ENCODE measurements around the gene CFAP20DC. TPM values are rescaled to one million over a fixed set of nuclear protein-coding genes. Genes with fewer than 3 reads are reported as not detected.

CFAP20DC gene
- total and polyA plus RNA-seq, 7 donors: 0.03 TPM; not detected in 4

- intact Hi-C loops (cut with DNase I): no loop called here
- DNase-seq (no peak), ATAC-seq (no peak)
- Histone ChIP-seq H3K4me3 (no peak overlapping the region), H3K27me3 (ENCODE audit: insufficient read depth in 3 of 3, low read length in 2 of 3) (peaks cover 0 to 2% (median 0%) of the 10 kb centered on the region in 3 donors), H3K9me3 (no peaks in the 10 kb centered on the region), H3K4me1 (no peaks in the 10 kb centered on the region), H3K27ac (no peak overlapping the region), H3K36me3 (ENCODE audit: insufficient read depth in 1 of 2, low read depth in 1 of 2) (no peaks in the 10 kb centered on the region)
- WGBS, 3 donors: 42 to 53% (median 52%) methylated on average over 6 of the region's 6 CpGs
- no peak for TF ChIP-seq CTCF (IDR thresholded peaks at IDR 0.05)
These were observed 248.3 kb downstream of the CFAP20DC start for GRCh38 chr3:58801541-58801940.

- no peaks in the 10 kb centered on the region for H3K9me3 ChIP-seq
- DNase-seq (no peak), ATAC-seq (no peak)
- intact Hi-C loops (cut with DNase I): no loop called here
- TF ChIP-seq CTCF (IDR thresholded peaks at IDR 0.05): no peak
- H3K27ac ChIP-seq: no peak overlapping the region
- H3K4me3 ChIP-seq: no peak overlapping the region
- no peaks in the 10 kb centered on the region for H3K4me1 ChIP-seq
- WGBS, 3 donors: 44 to 48% (median 46%) methylated on average over 3 of the region's 3 CpGs
- H3K36me3 ChIP-seq (ENCODE audit: insufficient read depth in 1 of 2, low read depth in 1 of 2): no peaks in the 10 kb centered on the region
- H3K27me3 ChIP-seq (ENCODE audit: insufficient read depth in 3 of 3, low read length in 2 of 3): peaks cover 0 to 2% (median 0%) of the 10 kb centered on the region in 3 donors
These were observed 248.9 kb downstream of the CFAP20DC start for GRCh38 chr3:58800940-58801339.

- H3K36me3 ChIP-seq (ENCODE audit: insufficient read depth in 1 of 2, low read depth in 1 of 2): no peaks in the 10 kb centered on the region
- no peaks in the 10 kb centered on the region for H3K4me1 ChIP-seq
- DNase-seq (no peak), ATAC-seq (no peak)
- H3K4me3 ChIP-seq: no peak overlapping the region
- H3K27me3 ChIP-seq (ENCODE audit: insufficient read depth in 3 of 3, low read length in 2 of 3): peaks cover 0 to 2% (median 0%) of the 10 kb centered on the region in 3 donors
- no peak for TF ChIP-seq CTCF (IDR thresholded peaks at IDR 0.05)
- H3K9me3 ChIP-seq: no peaks in the 10 kb centered on the region
- no peak overlapping the region for H3K27ac ChIP-seq
- intact Hi-C loops (cut with DNase I): no loop called here
- WGBS, 3 donors: 72 to 89% (median 77%) methylated on average over 2 of the region's 2 CpGs
These were observed 249.8 kb downstream of the CFAP20DC start for GRCh38 chr3:58800032-58800431.

GRCh38 chr3:58799271-58799670 is 250.6 kb downstream of the CFAP20DC start:
- no peak for ATAC-seq
- H3K9me3 ChIP-seq: no peaks in the 10 kb centered on the region
- no peak for TF ChIP-seq CTCF (IDR thresholded peaks at IDR 0.05)

GRCh38 chr3:58798312-58798711 is 251.5 kb downstream of the CFAP20DC start:
- ATAC-seq: no peak
- intact Hi-C loops (cut with DNase I): no loop called here
- no peaks in the 10 kb centered on the region for H3K4me1 ChIP-seq
- H3K36me3 ChIP-seq (ENCODE audit: insufficient read depth in 1 of 2, low read depth in 1 of 2): no peaks in the 10 kb centered on the region
- no peak for DNase-seq
- H3K27ac ChIP-seq: no peak overlapping the region
- H3K4me3 ChIP-seq: no peak overlapping the region
- peaks cover 0 to 2% (median 0%) of the 10 kb centered on the region in 3 donors for H3K27me3 ChIP-seq (ENCODE audit: insufficient read depth in 3 of 3, low read length in 2 of 3)
- TF ChIP-seq CTCF (IDR thresholded peaks at IDR 0.05): no peak
- no peaks in the 10 kb centered on the region for H3K9me3 ChIP-seq
- 69 to 83% (median 78%) methylated on average over 2 of the region's 2 CpGs for WGBS, 3 donors

More at GRCh38 chr3:58799271-58799670, 250.6 kb downstream of the CFAP20DC start:
- Histone ChIP-seq H3K4me1 (no peaks in the 10 kb centered on the region), H3K27me3 (ENCODE audit: insufficient read depth in 3 of 3, low read length in 2 of 3) (peaks cover 0 to 2% (median 0%) of the 10 kb centered on the region in 3 donors), H3K27ac (no peak overlapping the region), H3K4me3 (no peak overlapping the region), H3K36me3 (ENCODE audit: insufficient read depth in 1 of 2, low read depth in 1 of 2) (no peaks in the 10 kb centered on the region)
- WGBS, 3 donors: 84 to 88% (median 84%) methylated on average over 3 of the region's 3 CpGs
- intact Hi-C loops (cut with DNase I): no loop called here
- no peak for DNase-seq
